HepG2 (cell line): ENCODE data around the gene TFDP2. TPM values are rescaled to one million over a fixed set of nuclear protein-coding genes. Genes with fewer than 3 reads are reported as not detected.

Experiments
- ATAC-seq: fragments of 200-7000 bp; cut with Tn5 transposase; 3 replicates; pipeline ENCODE4 v1.9.1; 2020; ENCODE audit warnings: mild to moderate bottlenecking, moderate library complexity
- BruUV-seq: library from RNA; stranded (reverse); fragments of 400-500 nt; replicated peaks from 2 replicates; lab custom pipeline; 2021; lab: Mats Ljungman, UMichigan
- CTCF ChIA-PET: fragments of 300-600 bp; formaldehyde crosslinking; extraction: SDS; loops from one replicate; lab custom pipeline; 2021; ENCODE audit warnings: low total read pairs, inconsistent platforms, low intra/inter-chr PET ratio; lab: Yijun Ruan, JAX
- POLR2A ChIA-PET: fragments of 350-600 bp; sonication (Branson Sonifier 250); formaldehyde crosslinking; loops from one replicate; lab custom pipeline; 2020; ENCODE audit warnings: antibody characterized with exemption, inconsistent platforms; lab: Yijun Ruan, JAX
- DNase-seq: peaks from one replicate; pipeline ENCODE4 v3.0.0-alpha.2; 2015; ENCODE audit warnings: low spot score
- FAIRE-seq: peaks from 3 replicates; lab custom pipeline; 2011; peaks lifted over from hg19 to GRCh38; lab: Jason Lieb, UNC
- H2AFZ ChIP-seq: one replicate; pipeline ENCODE4 v1.6.1; 2011; ENCODE audit warnings: low read length, inconsistent platforms
- H3K27ac ChIP-seq: fragments of 300-600 bp; 3 replicates; pipeline ENCODE4 v1.8.0; 2011; ENCODE audit warnings: mixed run types, mild to moderate bottlenecking, mixed read lengths, low read length, inconsistent platforms; ENCODE audit not compliant: insufficient read depth; ENCODE audit errors: extremely low read length
- H3K27me3 ChIP-seq, 2 experiments: fragments of 200-600 bp in 1 of 2; 2 replicates in 1 of 2; 3 replicates in 1 of 2; pipeline versions ENCODE4 v1.6.0 to v1.8.0; 2011; ENCODE audit warnings: low read length in 2 of 2, mild to moderate bottlenecking in 2 of 2, moderate library complexity in 2 of 2, inconsistent platforms in 1 of 2; ENCODE audit not compliant: insufficient read depth in 2 of 2, control insufficient read depth in 1 of 2
- H3K36me3 ChIP-seq, 2 experiments: fragments of 200-600 bp in 1 of 2; replicated peaks in 1 of 2; 2 replicates in 1 of 2; 3 replicates in 1 of 2; pipeline versions ENCODE4 v1.5.1 to v1.8.0; 2011; ENCODE audit warnings: low read length in 2 of 2, inconsistent platforms in 1 of 2; ENCODE audit not compliant: insufficient read depth in 2 of 2, control insufficient read depth in 1 of 2
- H3K4me1 ChIP-seq: 2 replicates; pipeline ENCODE4 v1.5.1; 2012; ENCODE audit warnings: low read length, inconsistent platforms; ENCODE audit not compliant: insufficient read depth
- H3K4me2 ChIP-seq: 2 replicates; pipeline ENCODE4 v1.6.0; 2011; ENCODE audit warnings: low read depth, low read length, inconsistent platforms
- H3K4me3 ChIP-seq, 3 experiments: fragments of 200-600 bp in 1 of 3; sonication (generic), shearing (Covaris generic) in 1 of 3; replicated peaks in 1 of 3; 2 replicates each; pipeline ENCODE4 v1.5.1; 2011 to 2016; ENCODE audit warnings: low read length in 3 of 3, inconsistent platforms in 2 of 3, low read depth in 2 of 3, mild to moderate bottlenecking in 2 of 3, control low read depth in 1 of 3, mixed read lengths in 1 of 3; ENCODE audit not compliant: insufficient read depth in 1 of 3
- H3K79me2 ChIP-seq: one replicate; pipeline ENCODE4 v1.6.1; 2011; ENCODE audit warnings: low read length, inconsistent platforms; ENCODE audit not compliant: insufficient read depth
- H3K9ac ChIP-seq: 2 replicates; pipeline ENCODE4 v1.6.0; 2011; ENCODE audit warnings: mild to moderate bottlenecking, low read depth, low read length, inconsistent platforms; ENCODE audit not compliant: insufficient read depth
- H3K9me3 ChIP-seq: 2 replicates; pipeline ENCODE4 v1.5.1; 2012; ENCODE audit warnings: mild to moderate bottlenecking, low read length
- H4K20me1 ChIP-seq: 2 replicates; pipeline ENCODE4 v1.6.0; 2011; ENCODE audit warnings: inconsistent platforms, mild to moderate bottlenecking, low read length, moderate library complexity; ENCODE audit not compliant: insufficient read depth
- E2F1 ChIP-seq: sonication (generic); formaldehyde crosslinking; IDR thresholded peaks from 2 replicates; pipeline ENCODE4 v1.5.0; 2020; ENCODE audit warnings: missing genetic modification reagents
- ELF3 ChIP-seq: IDR thresholded peaks from 2 replicates; pipeline ENCODE4 v1.6.1; 2016; ENCODE audit warnings: missing genetic modification reagents, missing compliant biosample characterization
- HOXA7 ChIP-seq: sonication (generic); formaldehyde crosslinking; IDR thresholded peaks from 2 replicates; pipeline ENCODE4 v1.8.1; 2022; ENCODE audit warnings: mild to moderate bottlenecking, missing genetic modification reagents, moderate library complexity
- NCOA1 ChIP-seq: sonication (generic); formaldehyde crosslinking; IDR thresholded peaks from 2 replicates; pipeline ENCODE4 v1.9.0; 2021; ENCODE audit warnings: missing genetic modification reagents
- NR0B2 ChIP-seq: sonication (generic); formaldehyde crosslinking; IDR thresholded peaks from 2 replicates; pipeline ENCODE4 v1.4.0; 2020; ENCODE audit warnings: mild to moderate bottlenecking, missing genetic modification reagents
- NR2C2 ChIP-seq: sonication (generic); formaldehyde crosslinking; IDR thresholded peaks from 2 replicates; pipeline ENCODE4 v1.4.0; 2020; ENCODE audit warnings: missing genetic modification reagents, mild to moderate bottlenecking, moderate library complexity, borderline replicate concordance
- PCBP1 ChIP-seq: fragments of 200-400 bp; formaldehyde crosslinking; IDR thresholded peaks from 2 replicates; pipeline ENCODE4 v1.6.1; 2017; ENCODE audit warnings: mild to moderate bottlenecking, low read depth, low read length, borderline replicate concordance
- RBFOX2 ChIP-seq: fragments of 200-400 bp; formaldehyde crosslinking; IDR thresholded peaks from 2 replicates; pipeline ENCODE4 v1.6.1; 2017; ENCODE audit warnings: low read depth, mild to moderate bottlenecking, low read length
- SKI ChIP-seq: fragments of 450-650 bp; IDR thresholded peaks from one replicate; pipeline ENCODE4 v1.6.1; 2018; ENCODE audit warnings: mild to moderate bottlenecking; ENCODE audit not compliant: partially characterized antibody
- SNAPC5 ChIP-seq: sonication (generic); formaldehyde crosslinking; IDR thresholded peaks from 2 replicates; pipeline ENCODE4 v1.8.1; 2023; ENCODE audit warnings: mild to moderate bottlenecking, missing genetic modification reagents, borderline replicate concordance
- SRSF1 ChIP-seq: fragments of 200-400 bp; formaldehyde crosslinking; optimal IDR thresholded peaks from 2 replicates; pipeline ENCODE3; 2017; ENCODE audit warnings: mild to moderate bottlenecking, low read depth, low read length, moderate library complexity
- TRIM22 ChIP-seq: fragments of 450-650 bp; IDR thresholded peaks from 2 replicates; pipeline ENCODE4 v1.6.1; 2017
- ZNF337 ChIP-seq: sonication (generic); formaldehyde crosslinking; IDR thresholded peaks from 2 replicates; pipeline ENCODE4 v1.5.1; 2020; ENCODE audit warnings: missing genetic modification reagents, low read depth, mild to moderate bottlenecking, borderline replicate concordance
- ZNF33A ChIP-seq: sonication (generic); formaldehyde crosslinking; IDR thresholded peaks from 2 replicates; pipeline ENCODE4 v1.5.1; 2020; ENCODE audit warnings: missing genetic modification reagents, mild to moderate bottlenecking, moderate library complexity, borderline replicate concordance
- ZNF674 ChIP-seq: sonication (generic); formaldehyde crosslinking; IDR thresholded peaks from 2 replicates; pipeline ENCODE4 v1.5.0; 2020; ENCODE audit warnings: low read depth, mild to moderate bottlenecking, missing genetic modification reagents
- ZNF75D ChIP-seq: sonication (generic); formaldehyde crosslinking; IDR thresholded peaks from 2 replicates; pipeline ENCODE4 v1.8.1; 2023; ENCODE audit warnings: missing genetic modification reagents, mild to moderate bottlenecking, borderline replicate concordance
- WGBS: methylation state at CpG from one replicate; pipeline ENCODE4 v1.1.6; 2017; ENCODE audit warnings: low lambda C conversion rate; 5-methylcytosine and 5-hydroxymethylcytosine counted together
- in situ Hi-C: cut with HindIII; loops from 2 replicates; pipeline ENCODE4 v1.10.0; 2017; ENCODE audit warnings: low pct_unique_long_range_greater_than_20kb; ENCODE audit not compliant: extremely low pct_ligation_motif_present
- intact Hi-C: fragments of 100-400 bp; cut with micrococcal nuclease; formaldehyde crosslinking; loops from one replicate; pipeline ENCODE4 v1.10.0; 2022; ENCODE audit not compliant: unreplicated experiment
- polyA plus RNA-seq, 8 experiments: library from polyadenylated mRNA; depleted of rRNA in 3 of 8; stranded (reverse) in 7 of 8; unstranded in 1 of 8; fragments of >200 nt; fragmentation: Illumina TruSeq in 4 of 8; extraction: Trizol in 4 of 8; gene quantifications; 2 replicates each; pipeline versions ENCODE4 v1.2.1 to v1.2.3, GENCODE V29; 2011 to 2016; ENCODE audit warnings: low read depth in 4 of 8, missing spikeins in 1 of 8, mixed read lengths in 1 of 8; ENCODE audit not compliant: insufficient read depth in 1 of 8
- total RNA-seq, 5 experiments: library from RNA; depleted of rRNA; stranded (reverse); fragments of >200 nt; fragmentation: Illumina TruSeq; extraction: Trizol; gene quantifications; 2 replicates each; pipeline ENCODE4 v1.2.3, GENCODE V29; 2016; ENCODE audit warnings: low read depth in 1 of 5

The TFDP2 gene
- total and polyA plus RNA-seq, 2 of the 13 experiments (the other 11 are each of a cell fraction or from before 2014, with no cell fraction given) = 17.9 to 37.4 TPM

GRCh38 chr3:141915016-141915415 is 234.3 kb downstream of the TFDP2 start:
- no peak overlapping the region for H3K9ac ChIP-seq
- no peaks in the 10 kb centered on the region for H3K4me1 ChIP-seq
- 96% methylated on average over 5 of the region's 5 CpGs for WGBS
- H3K4me2 ChIP-seq = no peak overlapping the region
- ATAC-seq (no peak), FAIRE-seq (no peak), DNase-seq (no peak)
- no peaks in the 10 kb centered on the region for H4K20me1 ChIP-seq
- BruUV-seq = no TSS peak
- TF ChIP-seq ELF3 (CRISPR knock-in tag) (no peak), NR0B2 (CRISPR knock-in tag) (no peak), RBFOX2 (no peak)
- in situ Hi-C loops = no loop called here
- H3K9me3 ChIP-seq = no peaks in the 10 kb centered on the region
- H3K4me3 ChIP-seq = no peak overlapping the region
- H3K27ac ChIP-seq = no peak overlapping the region
- ChIA-PET POLR2A (no interaction called here), CTCF (no interaction called here)
- H3K27me3 ChIP-seq = no peaks in the 10 kb centered on the region
- H2AFZ ChIP-seq = no peak overlapping the region
- H3K36me3 ChIP-seq = peaks cover 7 to 67% of the 10 kb centered on the region in 2 experiments; a peak in 4 of 5 replicates
- intact Hi-C loops = no loop called here
- H3K79me2 ChIP-seq = no peaks in the 10 kb centered on the region

- H3K9me3 ChIP-seq = no peaks in the 10 kb centered on the region
- in situ Hi-C loops (no loop called here), intact Hi-C loops (loop anchor here (5.0 kb wide), 1 partner anchor 267 kb away; no protein-coding TSS in a partner anchor)
- H3K27ac ChIP-seq = no peak overlapping the region
- no peak overlapping the region for H3K4me2 ChIP-seq
- FAIRE-seq (no peak), DNase-seq (no peak), ATAC-seq (no peak)
- WGBS = 93% methylated on average over 4 of the region's 4 CpGs
- no peaks in the 10 kb centered on the region for H4K20me1 ChIP-seq
- no peaks in the 10 kb centered on the region for H3K4me1 ChIP-seq
- no TSS peak for BruUV-seq
- H3K4me3 ChIP-seq = no peak overlapping the region
- ChIA-PET CTCF (interaction anchor here (2.9 kb wide), 1 partner anchor 338 kb away, joined by 12 read pairs; no protein-coding TSS in a partner anchor), POLR2A (no interaction called here)
- peaks cover 6 to 64% of the 10 kb centered on the region in 2 experiments; a peak in 4 of 5 replicates for H3K36me3 ChIP-seq
- no peaks in the 10 kb centered on the region for H3K27me3 ChIP-seq
- no peak overlapping the region for H2AFZ ChIP-seq
- no peaks in the 10 kb centered on the region for H3K79me2 ChIP-seq
- no peak overlapping the region for H3K9ac ChIP-seq
- TF ChIP-seq PCBP1 (no peak), NCOA1 (CRISPR knock-in tag) (no peak), ZNF337 (CRISPR knock-in tag) (no peak), SRSF1 (no peak), E2F1 (CRISPR knock-in tag) (no peak), HOXA7 (CRISPR knock-in tag) (no peak), ZNF75D (no peak), NR2C2 (CRISPR knock-in tag) (no peak), SNAPC5 (CRISPR knock-in tag) (no peak), ZNF674 (CRISPR knock-in tag) (no peak), ZNF33A (no peak), TRIM22 (no peak), SKI (no peak)
Observed at GRCh38 chr3:141914311-141914710, 235.0 kb downstream of the TFDP2 start.
